ENCODE measurements around the gene CASTOR1.
"Not testable (repeated sequence)": the region's sequence is repeated elsewhere in the genome, so short reads cannot be mapped to it uniquely, and the experiment has no call there.

The CASTOR1 gene

GRCh38 chr22:30289141-30289979, at the start of gene CASTOR1:
Gene CASTOR1, minus strand, starts transcription at chr22:30289505. Its CDS starts 8 bp downstream, at chr22:30289497.
- DNase-seq, result peak; percentile 87 to 89

DNA sequence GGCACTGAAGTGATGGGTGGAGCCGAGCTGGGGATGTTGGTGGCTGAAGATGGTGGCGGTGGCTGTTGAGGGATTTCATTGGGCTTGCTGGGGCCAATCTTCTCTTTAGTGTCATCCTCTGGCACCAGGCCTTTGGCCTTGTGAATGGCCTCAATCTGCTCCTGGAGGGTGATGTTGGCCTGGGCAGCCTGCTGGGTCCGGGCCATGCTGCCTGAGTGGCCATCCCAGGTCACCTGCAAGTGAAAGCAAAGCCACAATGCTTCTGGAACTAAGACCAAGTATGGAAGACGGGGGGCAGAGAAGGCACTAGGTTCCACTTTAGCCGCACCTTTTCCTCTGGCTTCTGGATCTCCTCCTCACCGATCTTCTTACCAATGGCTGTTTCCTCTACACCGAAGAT, 49.5 kb upstream of the CASTOR1 start:
- no peak for DNase-seq

DNA sequence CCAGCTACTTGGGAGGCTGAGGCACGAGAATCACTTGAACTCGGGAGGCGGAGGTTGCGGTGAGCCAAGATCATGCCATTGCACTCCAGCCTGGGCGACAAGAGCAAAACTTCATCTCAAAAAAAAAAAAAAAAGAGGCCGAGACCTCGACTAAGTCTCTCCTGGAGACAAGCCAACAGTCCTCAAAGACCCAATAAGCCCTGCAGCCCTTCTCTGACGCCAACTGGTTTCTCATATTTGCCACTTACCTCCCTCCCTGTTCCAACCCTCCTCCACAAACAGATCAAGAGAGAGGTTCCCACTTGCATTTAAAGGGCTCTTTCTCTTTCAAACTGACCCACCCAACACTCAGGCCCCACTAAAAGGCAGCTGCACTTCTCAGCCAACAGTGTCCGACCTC, 49.0 kb upstream of the CASTOR1 start:
- not testable (repeated sequence) for DNase-seq

DNA sequence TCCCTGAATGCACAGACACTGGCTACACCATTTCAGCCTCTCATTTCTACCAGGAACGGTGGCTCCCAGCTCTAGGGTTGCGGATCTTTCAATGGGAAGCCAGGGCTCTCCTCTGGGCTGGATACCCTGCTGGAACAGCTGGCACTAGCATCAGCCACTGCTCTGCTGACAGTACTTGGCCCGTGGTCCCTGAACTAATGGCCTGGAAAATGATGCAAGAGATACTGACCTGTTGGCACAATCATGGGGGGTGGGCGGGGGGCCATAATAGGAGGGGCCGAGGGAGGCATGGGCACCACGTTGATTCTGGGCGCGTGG, 48.1 kb upstream of the CASTOR1 start:
- no peak for DNase-seq

DNA sequence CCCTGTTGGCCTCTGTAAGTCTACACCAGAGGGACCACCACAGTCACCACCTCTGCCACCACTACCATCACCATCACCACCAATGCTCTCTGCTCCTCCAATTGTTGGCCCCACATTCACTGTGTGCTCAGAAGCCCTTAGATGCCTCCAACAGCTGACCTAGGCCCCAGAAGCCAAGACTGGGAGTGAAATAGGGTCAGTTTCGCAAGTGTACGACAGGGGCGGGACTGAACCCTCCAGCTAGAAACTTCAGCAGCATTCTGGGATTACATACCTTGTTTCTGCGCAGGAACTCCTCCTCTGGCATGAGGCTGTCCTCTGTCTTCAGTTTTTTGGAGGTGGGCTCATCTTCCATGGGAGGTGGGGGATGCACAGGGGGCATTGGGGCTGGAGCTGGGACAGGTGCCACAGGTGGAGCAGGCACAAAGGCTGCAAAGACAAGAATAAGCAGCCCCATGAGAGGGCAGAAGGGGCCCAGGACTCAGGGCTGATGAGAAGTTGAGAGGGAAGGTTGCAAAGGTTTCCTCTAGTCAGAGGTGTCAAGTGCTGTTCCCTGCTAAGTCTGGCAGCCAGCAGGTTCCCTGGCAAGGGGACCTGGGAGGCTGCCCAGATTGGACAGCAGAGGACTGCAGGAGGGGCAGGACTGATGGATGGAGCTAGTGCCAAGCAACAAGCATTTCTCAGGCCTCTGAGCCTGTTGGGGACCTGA, 47.6 kb upstream of the CASTOR1 start:
- no peak for DNase-seq

DNA sequence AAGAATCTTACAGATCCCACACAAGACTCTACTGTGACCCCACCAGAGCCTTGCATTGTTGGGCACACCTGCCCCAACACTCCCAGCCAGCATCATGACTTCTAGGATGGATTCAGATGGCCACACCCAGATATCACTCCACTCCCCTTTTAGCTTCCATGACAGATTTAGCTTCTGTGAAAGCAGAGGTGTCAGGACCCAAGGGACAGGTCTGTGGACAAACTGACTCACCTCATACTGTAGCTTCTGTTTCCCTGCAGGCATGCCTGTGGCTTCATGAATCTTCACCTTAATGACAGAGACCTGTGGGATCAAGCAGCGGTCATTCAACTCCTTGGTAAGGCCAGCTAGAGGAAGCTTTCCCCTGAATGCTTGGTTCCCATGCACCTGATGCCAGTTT, 45.9 kb upstream of the CASTOR1 start:
- no peak for DNase-seq

- DNase-seq, result no peak
These were observed 45.3 kb upstream of the CASTOR1 start for GRCh38 chr22:30334646-30335045.

DNA sequence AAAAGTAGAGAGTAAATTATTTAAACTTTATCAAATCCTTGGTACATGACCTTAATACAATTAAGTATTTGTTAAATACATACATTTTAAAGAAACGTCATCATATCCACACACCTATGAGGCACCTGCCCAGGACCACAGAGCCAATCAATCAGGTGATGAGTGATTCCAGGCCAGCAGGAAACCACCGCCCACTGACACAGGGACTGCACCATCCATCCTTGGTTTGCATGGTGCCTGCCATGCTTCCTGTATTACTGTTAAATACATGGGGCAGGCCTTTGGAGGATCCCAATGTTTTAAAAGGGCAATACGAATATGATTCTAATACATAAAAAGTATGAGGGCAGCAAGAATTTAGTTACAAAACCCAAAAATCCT, 44.4 kb upstream of the CASTOR1 start:
- DNase-seq, result no peak

GRCh38 chr22:30332994-30333706, 43.8 kb upstream of the CASTOR1 start:
- DNase-seq, result no peak

- no peak for DNase-seq
These were observed 43.2 kb upstream of the CASTOR1 start for GRCh38 chr22:30332551-30332950.

- no peak for DNase-seq
These were observed 39.3 kb upstream of the CASTOR1 start for GRCh38 chr22:30328466-30329049.

GRCh38 chr22:30327864-30328345, 38.6 kb upstream of the CASTOR1 start:
- DNase-seq, result no peak

DNA sequence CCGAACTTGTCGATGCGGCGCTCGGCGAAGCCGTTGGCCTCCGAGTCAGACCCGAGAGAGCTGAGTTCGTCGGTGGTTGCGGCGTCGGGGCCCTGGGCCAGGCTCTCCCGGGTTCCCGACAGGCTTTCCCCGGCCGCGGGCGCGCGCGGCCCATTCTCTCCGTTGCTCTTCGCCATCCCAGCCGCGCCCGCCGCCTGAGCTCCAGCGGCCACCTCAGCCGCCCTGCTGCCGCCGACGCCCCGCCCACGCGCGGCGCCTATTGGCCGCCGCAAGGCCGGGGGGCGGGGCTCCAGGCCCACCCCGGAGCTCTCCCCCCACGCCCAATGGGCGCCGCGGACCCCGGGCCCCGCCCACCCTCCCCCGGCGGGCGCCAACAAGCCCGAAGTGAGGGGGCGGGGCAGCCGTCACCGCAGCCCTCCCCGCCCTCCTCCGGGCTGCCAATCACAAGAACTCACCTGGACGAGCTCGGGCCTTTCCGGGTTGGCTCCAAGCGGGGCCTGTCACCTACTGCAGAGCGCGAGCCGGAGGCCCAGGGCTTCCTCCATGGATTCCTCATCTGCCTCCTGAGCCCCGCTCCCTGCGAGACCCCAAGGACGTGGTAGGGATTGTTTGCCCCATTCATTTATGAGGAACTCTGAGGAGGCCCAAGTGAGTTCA, 37.5 kb upstream of the CASTOR1 start, which contains the start of gene TBC1D10A:
Gene TBC1D10A (minus strand): TSS at position 236 of the 657 bp plus-strand sequence. CDS start 60 bp downstream, at position 176.
- peak; percentile 94 to 97 for DNase-seq

- peak in 1 of 2 donors; percentile 37 for DNase-seq
These were observed 37.0 kb upstream of the CASTOR1 start for GRCh38 chr22:30326255-30326705.

- no peak for DNase-seq
These were observed 36.5 kb upstream of the CASTOR1 start for GRCh38 chr22:30325724-30326254.

- no peak for DNase-seq
These were observed 35.9 kb upstream of the CASTOR1 start for GRCh38 chr22:30325065-30325720.

DNA sequence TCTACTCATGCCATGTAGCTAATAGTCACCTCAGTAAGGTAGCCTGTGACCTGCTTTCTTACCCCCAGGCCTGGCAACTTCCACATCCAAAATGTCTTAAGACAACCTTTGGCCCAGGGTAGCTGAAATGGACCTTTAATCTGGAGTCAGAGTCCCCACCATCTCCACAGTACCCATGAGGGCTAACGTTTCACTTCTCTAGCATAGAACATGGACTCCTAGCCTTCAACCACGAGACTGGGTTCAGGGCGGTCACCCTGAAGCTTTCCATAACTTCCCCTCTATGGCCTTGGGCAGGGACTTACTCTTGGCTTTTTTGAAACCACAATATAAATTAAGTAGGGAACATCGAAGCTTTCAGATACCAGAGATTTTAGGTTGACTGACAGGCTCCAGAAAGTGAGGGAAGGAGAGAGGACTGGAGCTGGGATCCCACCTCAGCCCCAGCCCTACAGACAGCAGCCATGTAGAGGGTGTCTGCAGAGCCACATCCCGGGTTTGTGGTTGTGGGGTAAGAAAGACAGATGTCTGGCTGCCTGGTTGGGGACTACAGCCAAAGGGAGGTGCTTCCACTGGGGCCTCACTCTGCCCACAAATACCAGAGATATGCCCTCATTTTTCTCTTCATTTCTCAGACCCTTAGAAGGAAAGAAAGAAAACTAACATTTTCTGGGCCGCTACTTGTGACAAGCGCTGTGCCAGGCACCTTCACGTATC, 34.9 kb upstream of the CASTOR1 start:
- DNase-seq, result peak in 1 of 2 donors; percentile 49

DNA sequence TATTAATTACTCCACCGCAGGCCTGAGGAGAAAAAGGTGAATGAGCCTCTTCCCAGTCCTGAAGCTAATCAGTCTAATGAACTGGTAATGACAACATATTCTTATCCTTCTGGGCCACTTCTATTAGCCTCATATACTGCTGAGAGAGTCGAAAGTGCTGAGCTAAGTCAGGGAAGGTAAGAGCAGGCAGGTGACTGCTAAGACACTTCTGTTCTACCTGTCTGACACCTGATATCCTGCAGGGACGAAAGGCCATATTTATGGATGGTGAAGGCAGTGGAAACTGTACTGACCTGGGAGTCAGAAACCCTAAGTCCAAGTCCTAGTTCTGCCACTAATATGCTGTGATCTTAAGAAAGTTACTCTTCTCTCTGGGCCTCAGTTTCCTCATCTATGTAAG, 33.9 kb upstream of the CASTOR1 start:
- no peak for DNase-seq

DNA sequence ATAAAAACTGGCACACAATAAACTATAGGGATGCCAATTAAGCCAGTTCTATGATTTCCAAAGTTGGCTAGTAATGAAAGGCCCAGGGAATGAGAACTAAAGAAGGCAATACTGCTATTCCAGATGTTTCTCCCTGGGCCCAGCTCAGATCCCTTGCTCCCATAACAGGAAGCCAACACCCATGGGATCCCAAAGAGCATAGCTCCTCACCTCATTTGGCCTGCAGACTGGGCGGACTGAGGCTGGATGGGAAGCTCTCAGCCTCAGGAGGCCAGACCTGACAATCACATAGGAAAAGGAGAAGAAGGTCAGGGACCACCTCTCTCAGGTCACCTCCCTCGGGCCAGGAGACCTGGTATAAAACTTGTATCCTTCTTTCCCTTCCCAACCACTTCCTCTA, 32.2 kb upstream of the CASTOR1 start:
- DNase-seq, result no peak

DNA sequence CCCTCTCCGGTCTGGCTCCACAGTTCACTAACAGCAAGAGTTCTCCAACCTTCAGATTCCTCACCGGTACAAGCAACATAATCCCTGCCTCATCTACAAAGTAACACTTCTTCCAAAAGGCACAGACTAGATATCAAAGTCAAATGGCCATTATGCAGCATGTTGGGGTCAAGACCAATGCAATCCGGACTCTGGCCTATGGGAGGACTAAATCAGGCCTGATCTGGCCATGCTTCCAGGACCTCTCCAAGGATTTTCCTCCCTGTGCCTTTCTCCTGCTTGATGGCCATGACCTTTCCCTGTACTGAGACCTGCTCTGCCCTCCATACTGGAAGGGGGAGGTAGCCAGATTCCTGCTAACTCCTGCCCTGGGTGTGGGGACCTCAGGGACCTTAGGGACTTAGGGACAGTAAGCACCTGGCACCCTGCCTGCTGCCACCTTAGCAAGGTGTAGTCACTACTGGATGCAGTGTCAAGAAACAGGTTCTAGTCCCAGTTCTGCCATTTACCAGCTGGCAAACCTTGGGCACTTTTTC, 30.8 kb upstream of the CASTOR1 start:
- DNase-seq, result no peak
